HEK293 (cell line): Measurements from ENCODE around the gene ARL8A.

Source experiments
- BCL6B ChIP-seq: fragments of 450-650 bp; formaldehyde crosslinking; IDR thresholded peaks from 2 replicates; pipeline ENCODE4 v1.5.1; 2017; ENCODE audit warnings: missing biosample characterization, missing genetic modification characterization
- CTCF ChIP-seq: fragments of 450-650 bp; formaldehyde crosslinking; IDR thresholded peaks from 2 replicates; pipeline ENCODE4 v1.5.1; 2016; ENCODE audit warnings: missing biosample characterization, missing genetic modification characterization
- OSR2 ChIP-seq: fragments of 450-650 bp; formaldehyde crosslinking; IDR thresholded peaks from 2 replicates; pipeline ENCODE4 v1.5.1; 2016; ENCODE audit warnings: missing biosample characterization, missing genetic modification characterization
- PRDM6 ChIP-seq: fragments of 450-650 bp; formaldehyde crosslinking; IDR thresholded peaks from 2 replicates; pipeline ENCODE4 v1.5.1; 2017; ENCODE audit warnings: missing biosample characterization, missing genetic modification characterization
- ZBTB20 ChIP-seq: fragments of 450-650 bp; formaldehyde crosslinking; IDR thresholded peaks from 2 replicates; pipeline ENCODE4 v1.5.1; 2016; ENCODE audit warnings: missing biosample characterization, missing genetic modification characterization
- ZFP69B ChIP-seq: fragments of 450-650 bp; formaldehyde crosslinking; IDR thresholded peaks from 2 replicates; pipeline ENCODE4 v1.5.1; 2016; ENCODE audit warnings: missing biosample characterization, missing genetic modification characterization
- ZIC2 ChIP-seq: fragments of 450-650 bp; formaldehyde crosslinking; IDR thresholded peaks from 2 replicates; pipeline ENCODE4 v1.5.1; 2016; ENCODE audit warnings: missing biosample characterization, missing genetic modification characterization
- ZNF132 ChIP-seq: fragments of 450-650 bp; formaldehyde crosslinking; IDR thresholded peaks from 2 replicates; pipeline ENCODE4 v1.5.1; 2017; ENCODE audit warnings: missing biosample characterization, missing genetic modification characterization, borderline replicate concordance
- ZNF311 ChIP-seq: fragments of 450-650 bp; formaldehyde crosslinking; IDR thresholded peaks from 2 replicates; pipeline ENCODE4 v1.5.1; 2017; ENCODE audit warnings: missing biosample characterization, missing genetic modification characterization, borderline replicate concordance

GRCh38 chr1:202126426-202126825 lies 18.1 kb downstream of the ARL8A start:
- TF ChIP-seq ZNF132 (tag by site-specific recombination): no peak
- no peak for TF ChIP-seq ZFP69B
- no peak for TF ChIP-seq ZNF311
- no peak for TF ChIP-seq ZBTB20
- no peak for TF ChIP-seq CTCF (tag by site-specific recombination)
- no peak for TF ChIP-seq OSR2 (tag by site-specific recombination)
- no peak for TF ChIP-seq ZIC2 (tag by site-specific recombination)
- TF ChIP-seq BCL6B (tag by site-specific recombination): no peak
- no peak for TF ChIP-seq PRDM6 (tag by site-specific recombination)
